Mesothelial cell of epicardium (in vitro differentiated cells): Measurements from ENCODE around the gene CRABP1. TPM values are rescaled to one million over a fixed set of nuclear protein-coding genes. Genes with fewer than 3 reads are reported as not detected.
A peak's percentile ranks its signal among the peaks of the same experiment; 100 is the strongest.

Experiments
- DNase-seq, 2 experiments: peaks; one replicate each; pipeline ENCODE4 v3.0.0; 2021; ENCODE audit warnings: low spot score in 2 of 2; ENCODE audit not compliant: unreplicated experiment in 2 of 2
- H3K27ac Mint-ChIP-seq: 2 replicates; pipeline ENCODE4 v1.8.0; 2021; ENCODE audit warnings: mixed read lengths
- H3K27me3 Mint-ChIP-seq: 2 replicates; pipeline ENCODE4 v1.8.0; 2021; ENCODE audit warnings: low read depth, mixed read lengths
- H3K36me3 Mint-ChIP-seq: 2 replicates; pipeline ENCODE4 v1.8.0; 2021; ENCODE audit warnings: mixed read lengths
- H3K4me1 Mint-ChIP-seq: 2 replicates; pipeline ENCODE4 v1.8.0; 2021; ENCODE audit warnings: mixed read lengths
- H3K4me3 Mint-ChIP-seq: 2 replicates; pipeline ENCODE4 v1.8.0; 2021; ENCODE audit warnings: mild to moderate bottlenecking, moderate library complexity, mixed read lengths
- H3K9me3 Mint-ChIP-seq: 2 replicates; pipeline ENCODE4 v1.8.0; 2021; ENCODE audit warnings: mixed read lengths
- total RNA-seq: library from RNA; stranded (reverse); gene quantifications from 3 replicates; pipeline ENCODE4 v1.2.1, GENCODE V29; 2021
- TF ChIP-seq, protein P1 (sequence below): fragments of 200-600 bp; sonication (generic); IDR thresholded peaks from one replicate; pipeline ENCODE4 v1.5.0; 2021; ENCODE audit warnings: antibody characterized with exemption; ENCODE audit not compliant: unreplicated experiment

CRABP1 gene
- 144 to 156 TPM (median 155 TPM) in 3 replicates for total RNA-seq

DNA sequence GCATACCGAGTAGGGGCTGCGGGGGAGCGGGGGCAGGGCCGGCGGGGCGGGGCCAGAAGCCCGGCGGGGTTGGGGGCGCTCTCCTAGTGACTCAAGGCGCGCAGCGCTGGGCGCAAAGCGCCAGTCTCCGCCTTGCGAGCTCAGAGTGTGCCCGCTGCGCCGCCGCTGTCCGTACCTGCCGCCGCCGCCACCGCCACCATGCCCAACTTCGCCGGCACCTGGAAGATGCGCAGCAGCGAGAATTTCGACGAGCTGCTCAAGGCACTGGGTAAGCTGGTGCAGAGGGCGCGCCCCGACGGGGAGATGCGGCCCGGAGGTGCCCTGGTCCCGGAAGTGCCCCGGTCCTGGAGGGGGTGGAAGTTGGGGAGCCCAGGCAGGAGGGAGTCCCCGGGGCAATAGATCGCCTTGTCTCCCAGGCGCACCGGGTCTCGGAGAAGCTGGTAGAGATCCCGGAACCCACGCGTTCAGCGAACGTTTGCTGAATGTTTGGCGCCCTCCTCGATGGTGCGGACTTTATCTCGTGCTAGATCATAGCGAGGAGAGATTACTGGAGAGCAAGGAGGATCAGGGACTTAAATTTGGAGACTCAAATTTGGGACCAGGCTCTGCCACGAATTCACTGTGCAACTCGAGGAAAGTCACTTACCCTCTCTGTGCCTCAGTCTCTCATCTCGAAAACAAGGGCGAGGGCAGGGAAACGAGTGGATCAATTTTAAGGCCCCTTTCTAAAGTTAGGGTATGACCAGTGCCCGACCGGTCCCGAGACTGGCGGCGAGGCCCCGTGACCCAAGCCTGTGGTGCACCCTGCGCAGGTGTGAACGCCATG lies at the start of gene CRABP1:
Gene CRABP1 (plus strand): TSS at position 123 of the 826 bp plus-strand sequence. CDS start 76 bp downstream, at position 199.
- H3K36me3 Mint-ChIP-seq, result no peaks in the 10 kb centered on the region
- peak within 1 kb of the TSS; percentile 67 for H3K4me3 Mint-ChIP-seq
- peaks cover 41% of the 10 kb centered on the region for H3K4me1 Mint-ChIP-seq
- no peak within 1 kb of the TSS for H3K27ac Mint-ChIP-seq
- H3K27me3 Mint-ChIP-seq, result peaks cover 65% of the 10 kb centered on the region
- no peak for DNase-seq
- H3K9me3 Mint-ChIP-seq, result no peaks in the 10 kb centered on the region
- TF ChIP-seq, protein P1, sequence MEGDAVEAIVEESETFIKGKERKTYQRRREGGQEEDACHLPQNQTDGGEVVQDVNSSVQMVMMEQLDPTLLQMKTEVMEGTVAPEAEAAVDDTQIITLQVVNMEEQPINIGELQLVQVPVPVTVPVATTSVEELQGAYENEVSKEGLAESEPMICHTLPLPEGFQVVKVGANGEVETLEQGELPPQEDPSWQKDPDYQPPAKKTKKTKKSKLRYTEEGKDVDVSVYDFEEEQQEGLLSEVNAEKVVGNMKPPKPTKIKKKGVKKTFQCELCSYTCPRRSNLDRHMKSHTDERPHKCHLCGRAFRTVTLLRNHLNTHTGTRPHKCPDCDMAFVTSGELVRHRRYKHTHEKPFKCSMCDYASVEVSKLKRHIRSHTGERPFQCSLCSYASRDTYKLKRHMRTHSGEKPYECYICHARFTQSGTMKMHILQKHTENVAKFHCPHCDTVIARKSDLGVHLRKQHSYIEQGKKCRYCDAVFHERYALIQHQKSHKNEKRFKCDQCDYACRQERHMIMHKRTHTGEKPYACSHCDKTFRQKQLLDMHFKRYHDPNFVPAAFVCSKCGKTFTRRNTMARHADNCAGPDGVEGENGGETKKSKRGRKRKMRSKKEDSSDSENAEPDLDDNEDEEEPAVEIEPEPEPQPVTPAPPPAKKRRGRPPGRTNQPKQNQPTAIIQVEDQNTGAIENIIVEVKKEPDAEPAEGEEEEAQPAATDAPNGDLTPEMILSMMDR, result no peak

DNA sequence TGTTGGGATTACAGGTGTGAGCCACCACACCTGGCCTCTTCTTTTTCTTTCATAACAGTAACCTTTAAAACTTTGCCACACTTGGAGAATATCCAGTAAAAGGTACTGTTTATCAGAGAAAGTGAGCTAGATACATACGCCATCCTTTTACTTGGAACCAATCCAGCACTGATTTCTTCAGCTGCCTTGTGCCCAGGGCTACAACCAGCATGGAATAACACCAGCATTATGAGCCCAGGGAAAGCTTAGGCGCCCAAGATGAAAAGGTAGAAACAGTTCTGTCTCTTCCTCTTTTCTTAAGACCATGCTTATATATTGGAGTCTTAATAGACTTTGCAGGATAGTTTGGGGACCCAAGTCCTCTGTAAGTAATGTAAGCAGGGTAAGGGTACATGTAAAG lies 49.1 kb upstream of the CRABP1 start:
- no peak for DNase-seq
- Mint-ChIP-seq H3K4me1 (no peaks in the 10 kb centered on the region), H3K36me3 (peaks cover 22% of the 10 kb centered on the region), H3K27me3 (no peaks in the 10 kb centered on the region), H3K27ac (no peak overlapping the region), H3K9me3 (no peaks in the 10 kb centered on the region), H3K4me3 (no peak overlapping the region)
- TF ChIP-seq, protein P1, result no peak

DNA sequence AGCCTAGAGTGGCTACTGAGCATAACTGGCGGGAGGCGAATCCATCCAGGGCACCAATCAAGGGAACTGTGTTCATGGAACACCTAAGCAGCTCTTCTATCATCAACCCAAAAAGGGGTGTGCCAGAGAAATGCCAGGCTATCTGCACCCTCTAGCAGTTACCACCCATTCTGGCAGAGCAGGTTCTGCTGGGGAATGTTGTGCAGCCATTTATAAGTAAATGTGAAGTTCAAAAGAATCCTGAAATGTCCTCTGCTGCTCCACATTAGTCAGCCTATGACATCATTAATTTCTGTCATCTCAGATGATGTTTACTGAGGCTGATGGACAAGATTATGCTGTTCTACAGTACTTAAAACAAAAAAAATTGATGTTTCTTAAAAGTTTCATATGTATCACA lies 48.5 kb upstream of the CRABP1 start:
- TF ChIP-seq, protein P1, result no peak
- Mint-ChIP-seq H3K36me3 (peaks cover 16% of the 10 kb centered on the region), H3K4me3 (no peak overlapping the region), H3K9me3 (no peaks in the 10 kb centered on the region), H3K27ac (no peak overlapping the region), H3K4me1 (no peaks in the 10 kb centered on the region), H3K27me3 (no peaks in the 10 kb centered on the region)
- DNase-seq, result no peak

DNA sequence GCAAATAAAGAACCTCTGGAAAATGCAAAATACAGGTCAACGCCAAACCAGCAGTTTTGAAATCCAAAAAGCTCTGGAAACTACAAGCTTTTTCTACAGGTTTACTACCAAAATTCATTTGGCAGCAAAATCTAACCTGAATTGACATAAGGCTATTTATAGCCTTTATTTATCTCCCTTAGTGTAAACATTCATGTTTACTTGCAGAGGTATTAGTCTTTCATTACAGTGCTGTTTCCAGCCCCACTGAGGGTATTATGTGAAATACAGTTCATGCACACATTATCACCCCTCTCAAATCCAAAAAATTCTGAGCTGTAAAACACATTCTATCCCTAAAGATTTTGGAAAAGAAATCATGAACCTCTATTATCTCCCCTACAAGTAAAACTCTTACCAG lies 47.9 kb upstream of the CRABP1 start:
- no peak overlapping the region for H3K4me3 Mint-ChIP-seq
- H3K36me3 Mint-ChIP-seq, result peaks cover 15% of the 10 kb centered on the region

DNA sequence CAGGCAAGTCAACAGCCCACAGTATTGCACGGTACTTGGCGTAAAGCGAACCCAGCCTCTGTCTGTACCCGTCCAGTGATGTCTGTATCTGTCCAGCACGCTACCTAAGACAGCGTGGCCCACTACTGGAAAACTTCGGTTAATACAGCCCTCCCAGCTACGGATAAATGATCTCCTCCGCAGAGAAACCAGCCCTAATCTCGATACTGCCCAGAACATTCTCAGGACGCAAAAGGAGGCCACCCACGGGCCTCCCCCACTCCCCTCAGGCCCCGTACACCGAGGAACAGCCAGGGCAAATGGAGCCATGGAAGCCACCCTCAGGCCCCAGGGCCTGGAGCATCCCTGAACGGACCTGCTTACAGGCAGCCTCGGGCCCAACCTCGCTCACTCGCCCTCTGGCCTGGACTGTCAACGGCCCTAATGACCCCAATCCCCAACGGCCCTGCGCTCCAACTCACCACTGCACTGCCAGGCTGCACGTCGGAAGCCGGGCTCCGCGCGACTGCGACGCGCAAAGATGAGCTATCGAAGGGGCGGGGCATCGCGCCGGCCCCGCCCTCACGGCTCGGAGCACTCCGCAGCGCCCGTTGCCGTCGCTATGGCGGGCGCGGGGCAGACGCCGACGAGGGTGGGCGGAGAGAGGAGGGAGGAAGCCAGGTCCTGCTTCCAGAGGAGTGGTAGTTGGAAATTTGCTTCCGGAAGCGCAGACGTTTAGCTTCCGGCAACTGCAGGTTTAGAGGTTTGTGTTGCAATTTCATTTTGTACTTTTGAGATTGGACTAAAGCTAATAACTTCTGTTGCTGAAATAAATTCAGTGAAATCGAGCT lies 40.8 kb upstream of the CRABP1 start, which contains the start of gene SKIC8:
Gene SKIC8 (minus strand): TSS at position 509 of the 830 bp plus-strand sequence. CDS start 3,923 bp downstream, outside the sequence.
- DNase-seq, result peak; percentile 89 to 92
- TF ChIP-seq, protein P1, result no peak
- H3K27ac Mint-ChIP-seq, result peak within 1 kb of the TSS; percentile 97
- no peaks in the 10 kb centered on the region for H3K9me3 Mint-ChIP-seq
- H3K4me3 Mint-ChIP-seq, result peak within 1 kb of the TSS; percentile 97
- H3K27me3 Mint-ChIP-seq, result peaks cover 37% of the 10 kb centered on the region
- no peaks in the 10 kb centered on the region for H3K36me3 Mint-ChIP-seq
- H3K4me1 Mint-ChIP-seq, result peaks cover 23% of the 10 kb centered on the region

More for the DNA sequence above, 47.9 kb upstream of the CRABP1 start:
- H3K27me3 Mint-ChIP-seq, result no peaks in the 10 kb centered on the region
- H3K9me3 Mint-ChIP-seq, result no peaks in the 10 kb centered on the region
- no peak overlapping the region for H3K27ac Mint-ChIP-seq
- no peak for DNase-seq
- H3K4me1 Mint-ChIP-seq, result peaks cover 3% of the 10 kb centered on the region
- TF ChIP-seq, protein P1, result no peak
